CD4-positive, alpha-beta T cell (primary cell): ENCODE measurements around the gene HERC3. TPM values are rescaled to one million over a fixed set of nuclear protein-coding genes. Genes with fewer than 3 reads are reported as not detected.

ENCODE experiments used
- ATAC-seq: fragments of 200-7000 bp; cut with Tn5 transposase; one replicate; pipeline ENCODE4 v1.10.0; 2022; ENCODE audit warnings: mild to moderate bottlenecking; ENCODE audit not compliant: poor library complexity
- CTCF ChIA-PET: fragments of 350-600 bp; sonication (Branson Sonifier 250); formaldehyde crosslinking; loops from one replicate; lab custom pipeline; 2021; ENCODE audit warnings: antibody characterized with exemption, inconsistent platforms; lab: Charles Lee
- POLR2A ChIA-PET: fragments of 350-600 bp; sonication (Branson Sonifier 250); formaldehyde crosslinking; loops from one replicate; lab custom pipeline; 2021; ENCODE audit warnings: antibody characterized with exemption, inconsistent platforms; lab: Charles Lee
- DNase-seq, 14 experiments: peaks; one replicate each; pipeline ENCODE4 v3.0.0-alpha.2; 2013 to 2020; ENCODE audit warnings: mixed read lengths in 2 of 14
- H3K27ac ChIP-seq, 2 donors: one replicate each; pipeline versions ENCODE4 v1.5.1 to v1.7.0; 2013; ENCODE audit warnings: low read length in 2 of 2, low read depth in 1 of 2, mild to moderate bottlenecking in 1 of 2
- H3K27me3 ChIP-seq, 2 experiments: 1 replicate in 1 of 2; 2 replicates in 1 of 2; pipeline versions ENCODE4 v1.6.1 to v1.7.0; 2013; ENCODE audit warnings: low read length in 2 of 2, control low read depth in 1 of 2, mild to moderate bottlenecking in 1 of 2, moderate library complexity in 1 of 2; ENCODE audit not compliant: insufficient read depth in 2 of 2, control insufficient read depth in 1 of 2
- H3K36me3 ChIP-seq: one replicate; pipeline ENCODE4 v1.6.1; 2013; ENCODE audit warnings: low read length, control low read depth; ENCODE audit not compliant: insufficient read depth
- H3K4me1 ChIP-seq: one replicate; pipeline ENCODE4 v1.6.1; 2013; ENCODE audit warnings: low read length, control low read depth; ENCODE audit not compliant: insufficient read depth
- H3K4me3 ChIP-seq: one replicate; pipeline ENCODE4 v1.5.1; 2013; ENCODE audit warnings: mild to moderate bottlenecking, low read length, moderate library complexity
- H3K9me3 ChIP-seq, 2 experiments: 1 replicate in 1 of 2; 2 replicates in 1 of 2; pipeline versions ENCODE4 v1.6.1 to v1.7.0; 2013; ENCODE audit warnings: low read length in 2 of 2, mild to moderate bottlenecking in 2 of 2, control low read depth in 1 of 2, moderate library complexity in 1 of 2; ENCODE audit not compliant: control insufficient read depth in 1 of 2, insufficient read depth in 1 of 2
- H3K27ac Mint-ChIP-seq: one replicate; pipeline ENCODE4 v1.8.0; 2020; ENCODE audit warnings: mixed read lengths
- H3K27me3 Mint-ChIP-seq: one replicate; pipeline ENCODE4 v1.8.0; 2021; ENCODE audit warnings: mixed read lengths
- H3K36me3 Mint-ChIP-seq: one replicate; pipeline ENCODE4 v1.8.0; 2021; ENCODE audit warnings: low read depth, mixed read lengths
- H3K4me1 Mint-ChIP-seq: one replicate; pipeline ENCODE4 v1.8.0; 2021; ENCODE audit warnings: low read depth, mixed read lengths
- H3K4me3 Mint-ChIP-seq: one replicate; pipeline ENCODE4 v1.8.0; 2020; ENCODE audit warnings: mild to moderate bottlenecking, mixed read lengths
- H3K9me3 Mint-ChIP-seq: one replicate; pipeline ENCODE4 v1.8.0; 2020; ENCODE audit warnings: mixed read lengths
- intact Hi-C, 2 experiments: fragments of 100-400 bp; cut with DNase I in 1 of 2; cut with micrococcal nuclease in 1 of 2; formaldehyde crosslinking; loops; one replicate each; pipeline versions ENCODE4 v1.15.1 to v1.9.0; 2023 to 2025; cut with DNase I, micrococcal nuclease
- total RNA-seq, 174 experiments: library from RNA in 2 of 174; stranded (reverse) in 2 of 174; gene quantifications; one replicate each; pipeline ENCODE4 v1.2.3 and lab custom pipeline; 2021 to 2026
- TF ChIP-seq, protein P1 (sequence below): fragments of 200-600 bp; IDR thresholded peaks from one replicate; pipeline ENCODE4 v1.8.0; 2022; ENCODE audit warnings: antibody characterized with exemption, mild to moderate bottlenecking

HERC3 gene
- total RNA-seq, 2 experiments from 2014 or later, result 63.1 to 66.4 TPM

DNA sequence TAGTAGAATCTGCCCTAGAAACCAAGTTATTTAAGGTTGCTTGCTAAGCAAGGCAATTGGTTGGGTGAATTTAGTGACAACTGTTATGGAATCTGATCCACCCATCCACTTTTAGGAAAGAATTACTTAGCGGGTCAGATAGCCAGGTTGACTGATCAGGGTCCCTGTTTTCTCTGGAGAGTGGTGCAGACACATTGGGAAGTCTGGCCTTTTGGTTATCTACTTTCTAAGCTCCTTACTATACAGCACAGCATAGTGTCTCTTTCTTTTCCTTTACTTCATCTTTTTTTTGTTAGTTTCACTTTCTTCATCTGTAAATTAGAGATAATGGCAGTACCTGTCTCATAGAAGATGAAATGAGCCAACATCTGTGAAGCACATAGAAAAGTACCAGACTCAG is 7.4 kb downstream of the HERC3 start:
- peak; percentile 54 for ATAC-seq
- DNase-seq, result no peak
- Mint-ChIP-seq H3K27me3 (no peaks in the 10 kb centered on the region), H3K36me3 (peaks cover 79% of the 10 kb centered on the region), H3K27ac (peak overlapping the region; percentile 77), H3K9me3 (no peaks in the 10 kb centered on the region), H3K4me1 (peaks cover 80% of the 10 kb centered on the region), H3K4me3 (peak overlapping the region; percentile 79)
- H3K36me3 ChIP-seq, result peaks cover 32% of the 10 kb centered on the region
- TF ChIP-seq, protein P1, sequence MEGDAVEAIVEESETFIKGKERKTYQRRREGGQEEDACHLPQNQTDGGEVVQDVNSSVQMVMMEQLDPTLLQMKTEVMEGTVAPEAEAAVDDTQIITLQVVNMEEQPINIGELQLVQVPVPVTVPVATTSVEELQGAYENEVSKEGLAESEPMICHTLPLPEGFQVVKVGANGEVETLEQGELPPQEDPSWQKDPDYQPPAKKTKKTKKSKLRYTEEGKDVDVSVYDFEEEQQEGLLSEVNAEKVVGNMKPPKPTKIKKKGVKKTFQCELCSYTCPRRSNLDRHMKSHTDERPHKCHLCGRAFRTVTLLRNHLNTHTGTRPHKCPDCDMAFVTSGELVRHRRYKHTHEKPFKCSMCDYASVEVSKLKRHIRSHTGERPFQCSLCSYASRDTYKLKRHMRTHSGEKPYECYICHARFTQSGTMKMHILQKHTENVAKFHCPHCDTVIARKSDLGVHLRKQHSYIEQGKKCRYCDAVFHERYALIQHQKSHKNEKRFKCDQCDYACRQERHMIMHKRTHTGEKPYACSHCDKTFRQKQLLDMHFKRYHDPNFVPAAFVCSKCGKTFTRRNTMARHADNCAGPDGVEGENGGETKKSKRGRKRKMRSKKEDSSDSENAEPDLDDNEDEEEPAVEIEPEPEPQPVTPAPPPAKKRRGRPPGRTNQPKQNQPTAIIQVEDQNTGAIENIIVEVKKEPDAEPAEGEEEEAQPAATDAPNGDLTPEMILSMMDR, result no peak
- CTCF ChIA-PET, result interaction anchor here (1.3 to 1.8 kb wide), 4 partner anchors 8 to 78 kb away, joined by 3 to 7 read pairs (median 4); no protein-coding TSS in a partner anchor
- peak overlapping the region; percentile 15 for H3K4me3 ChIP-seq
- no peaks in the 10 kb centered on the region for H3K27me3 ChIP-seq
- intact Hi-C loops, result loop anchor here in 1 of 2 experiments (10.0 kb wide), 2 partner anchors 215 to 1665 kb away; partner anchors contain the start of gene AFF1
- H3K27ac ChIP-seq, result no peak overlapping the region
- H3K4me1 ChIP-seq, result peaks cover 18% of the 10 kb centered on the region
- POLR2A ChIA-PET, result interaction anchor here (5.8 kb wide), 1 partner anchor 12 kb away, joined by 67 read pairs; no protein-coding TSS in a partner anchor
- H3K9me3 ChIP-seq, result no peaks in the 10 kb centered on the region

DNA sequence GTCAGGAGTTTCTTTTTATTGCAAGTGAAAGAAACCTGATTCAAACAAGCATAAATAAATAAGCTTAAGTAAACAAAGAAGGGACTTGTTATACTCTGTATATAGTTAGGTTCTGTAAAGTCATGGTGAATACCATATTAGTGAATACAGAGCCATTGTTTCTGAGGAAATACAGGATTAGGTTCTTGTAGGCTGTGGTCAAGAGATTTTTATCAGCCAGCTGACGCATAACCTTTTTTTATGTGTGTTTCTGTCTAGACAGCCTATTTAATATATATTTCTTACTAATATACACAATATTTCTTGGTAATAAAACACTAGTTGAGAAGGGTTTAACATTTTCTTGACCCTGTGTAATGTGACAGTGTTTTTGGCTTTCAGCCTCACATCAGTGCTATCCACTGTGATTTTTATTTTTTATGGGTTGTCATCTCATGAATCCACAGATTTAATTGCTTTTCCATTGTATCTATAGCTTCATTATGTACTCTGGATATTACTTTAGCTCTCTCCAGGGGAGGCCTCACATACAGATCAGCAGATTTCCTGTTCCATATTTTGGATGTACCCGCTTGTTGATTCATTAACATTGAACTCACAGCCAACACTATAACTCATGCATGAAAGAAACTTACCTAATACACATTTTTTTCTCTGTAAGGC is 8.0 kb downstream of the HERC3 start:
- intact Hi-C loops, result no loop called here
- TF ChIP-seq, protein P1, result no peak

DNA sequence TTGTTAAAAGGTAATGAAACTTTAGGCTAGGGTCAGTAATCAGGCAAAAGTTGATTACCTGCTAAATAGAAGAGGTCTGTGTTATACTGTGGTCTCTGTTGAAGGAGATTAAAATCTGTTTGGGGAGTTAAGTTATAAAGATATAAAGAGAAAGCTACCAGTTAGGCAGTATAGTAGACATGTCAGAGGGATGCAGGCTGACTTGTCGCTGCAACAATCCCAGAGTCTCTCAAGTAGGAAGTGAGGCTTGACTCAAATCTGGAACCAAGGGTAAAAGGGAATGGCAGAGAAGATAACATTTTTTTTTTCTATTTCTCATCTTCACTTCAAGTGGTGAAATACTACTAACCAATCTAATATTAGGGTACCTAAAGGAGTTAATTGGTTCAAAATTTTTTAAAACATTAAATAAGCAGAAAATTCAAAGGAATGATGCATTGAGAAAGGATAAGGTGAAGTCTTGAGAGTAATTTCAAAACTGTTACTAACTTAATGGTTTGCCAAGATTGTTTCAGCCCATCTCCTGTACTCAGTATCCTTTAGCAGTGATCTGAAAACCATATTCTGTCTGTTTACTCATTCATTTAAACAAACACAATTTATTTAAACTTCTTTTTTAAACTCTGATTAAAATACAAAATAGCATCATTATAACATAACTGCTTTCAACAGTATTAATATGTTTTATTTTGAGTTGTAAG is 12.8 kb downstream of the HERC3 start:
- Histone ChIP-seq H3K4me1 (peaks cover 26% of the 10 kb centered on the region), H3K27me3 (no peaks in the 10 kb centered on the region), H3K27ac (no peak overlapping the region), H3K9me3 (peaks cover 0 to 3% of the 10 kb centered on the region in 2 experiments), H3K36me3 (peaks cover 42% of the 10 kb centered on the region), H3K4me3 (no peak overlapping the region)
- peaks cover 85% of the 10 kb centered on the region for H3K36me3 Mint-ChIP-seq
- peaks cover 78% of the 10 kb centered on the region for H3K4me1 Mint-ChIP-seq
- intact Hi-C loops, result no loop called here
- DNase-seq (no peak), ATAC-seq (no peak)
- CTCF ChIA-PET, result interaction anchor here (1.1 kb wide), 1 partner anchor 226 kb away, joined by 3 read pairs; the partner anchor contains the start of gene HERC6
- POLR2A ChIA-PET, result no interaction called here
- H3K27ac Mint-ChIP-seq, result peak overlapping the region; percentile 54
- peaks cover 4% of the 10 kb centered on the region for H3K9me3 Mint-ChIP-seq
- TF ChIP-seq, protein P1, result no peak
- no peak overlapping the region for H3K4me3 Mint-ChIP-seq
- H3K27me3 Mint-ChIP-seq, result no peaks in the 10 kb centered on the region

More for the DNA sequence above, 8.0 kb downstream of the HERC3 start:
- DNase-seq (peak in 1 of 14 experiments; percentile 53), ATAC-seq (peak; percentile 42)
- H3K27ac Mint-ChIP-seq, result peak overlapping the region; percentile 77
- peak overlapping the region; percentile 79 for H3K4me3 Mint-ChIP-seq
- peaks cover 80% of the 10 kb centered on the region for H3K4me1 Mint-ChIP-seq
- H3K36me3 Mint-ChIP-seq, result peaks cover 82% of the 10 kb centered on the region
- no peaks in the 10 kb centered on the region for H3K27me3 Mint-ChIP-seq
- no peaks in the 10 kb centered on the region for H3K27me3 ChIP-seq
- ChIA-PET POLR2A (interaction anchor here (5.8 kb wide), 1 partner anchor 11 kb away, joined by 67 read pairs; no protein-coding TSS in a partner anchor), CTCF (interaction anchor here (1.0 to 1.7 kb wide), 4 partner anchors 9 to 85 kb away, joined by 3 to 7 read pairs (median 4); no protein-coding TSS in a partner anchor)
- peaks cover 18% of the 10 kb centered on the region for H3K4me1 ChIP-seq
- no peaks in the 10 kb centered on the region for H3K9me3 ChIP-seq
- H3K27ac ChIP-seq, result no peak overlapping the region
- H3K9me3 Mint-ChIP-seq, result no peaks in the 10 kb centered on the region
- H3K36me3 ChIP-seq, result peaks cover 32% of the 10 kb centered on the region
- H3K4me3 ChIP-seq, result no peak overlapping the region
